ENCODE measurements around the gene OGG1. TPM values are rescaled to one million over a fixed set of nuclear protein-coding genes. Genes with fewer than 3 reads are reported as not detected.

The OGG1 gene
- total and polyA plus RNA-seq, 2 experiments from 2014 or later: 23.0 to 36.5 TPM

- TF ChIP-seq EZH2phosphoT487 (IDR thresholded peaks at IDR 0.05; ENCODE audit: insufficient read depth, low read depth) (no peak), EZH2 (IDR thresholded peaks at IDR 0.05; ENCODE audit: insufficient read depth, poor library complexity, severe bottlenecking) (no peak)
- Histone ChIP-seq H3K27me3 (replicated peaks; ENCODE audit: insufficient read depth) (no peaks in the 10 kb centered on the region), H3K9me3 (ENCODE audit: low read depth) (no peaks in the 10 kb centered on the region), H4K20me1 (ENCODE audit: insufficient read depth) (no peaks in the 10 kb centered on the region; the same call in 1 of the 2 replicates), H3K4me3 (no peak overlapping the region), H3K4me2 (ENCODE audit: unreplicated experiment) (no peak overlapping the region), H3K79me2 (ENCODE audit: insufficient read depth) (peaks cover 28% of the 10 kb centered on the region), H3F3A (ENCODE audit: insufficient read depth) (peaks cover 9% of the 10 kb centered on the region; the same call in 1 of the 2 replicates), H3K4me1 (ENCODE audit: insufficient read depth) (peaks cover 17% of the 10 kb centered on the region), H2AFZ (no peak overlapping the region), H3K9ac (no peak overlapping the region), H3K36me3 (ENCODE audit: low read depth) (0 out of 2 replicates have a peak, but pooled peaks cover 3% of the 10 kb centered on the region), H3K27ac (no peak overlapping the region), H3K9me2 (ENCODE audit: insufficient read depth) (no peaks in the 10 kb centered on the region)
- no peak for DNase-seq
- 88 to 91% methylated on average over 9 to 10 of the region's 10 CpGs for WGBS, 2 experiments (ENCODE audit: low coverage in 1 of 2, low lambda C conversion rate in 2 of 2, missing lambda C conversion rate in 2 of 2)
- in situ Hi-C loops (cut with MboI): no loop called here
These were observed 20.3 kb upstream of the OGG1 start for GRCh38 chr3:9729419-9729818.

DNA sequence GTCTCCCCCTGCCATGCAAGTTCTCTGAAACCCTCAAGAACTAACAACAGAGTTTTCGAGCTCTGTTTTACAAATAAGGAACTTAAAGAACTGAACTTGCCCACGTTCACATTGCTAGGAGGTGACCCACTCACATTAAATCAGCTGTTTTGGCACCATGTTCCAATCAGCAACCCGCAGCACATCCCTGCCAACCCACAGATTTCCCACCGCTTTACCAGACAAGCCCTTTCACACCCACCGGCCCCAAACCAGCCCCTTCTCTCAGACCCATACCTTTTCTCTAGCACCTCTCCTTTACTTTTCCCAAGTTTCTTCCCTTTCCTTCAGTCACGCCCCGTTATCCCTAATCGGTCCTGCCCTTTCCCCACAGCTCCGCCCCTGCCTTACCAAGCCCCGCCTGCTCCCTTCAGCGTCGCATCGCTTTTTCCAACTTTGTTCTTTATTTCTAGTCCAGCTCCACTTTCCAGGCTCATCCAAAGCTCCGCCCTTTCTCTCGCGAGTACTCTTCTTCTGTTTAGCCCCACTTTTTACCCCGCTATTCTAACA lies 19.0 kb upstream of the OGG1 start:
- Histone ChIP-seq H3F3A (ENCODE audit: insufficient read depth) (peaks cover 9% of the 10 kb centered on the region), H3K27ac (peak overlapping the region; percentile 75), H3K4me1 (ENCODE audit: insufficient read depth) (peaks cover 17% of the 10 kb centered on the region), H3K9me2 (ENCODE audit: insufficient read depth) (no peaks in the 10 kb centered on the region), H3K4me3 (peak overlapping the region; percentile 74), H2AFZ (peak overlapping the region; percentile 87), H3K9ac (peak overlapping the region; percentile 75), H3K79me2 (ENCODE audit: insufficient read depth) (peaks cover 41% of the 10 kb centered on the region), H3K27me3 (replicated peaks; ENCODE audit: insufficient read depth) (no peaks in the 10 kb centered on the region), H4K20me1 (ENCODE audit: insufficient read depth) (no peaks in the 10 kb centered on the region; the same call in 1 of the 2 replicates), H3K9me3 (ENCODE audit: low read depth) (no peaks in the 10 kb centered on the region), H3K36me3 (ENCODE audit: low read depth) (peaks cover 14% of the 10 kb centered on the region; the same call in 1 of the 2 replicates), H3K4me2 (ENCODE audit: unreplicated experiment) (peak overlapping the region; percentile 77)
- in situ Hi-C loops (cut with MboI): no loop called here
- DNase-seq: no peak
- 0% methylated on average over 17 of the region's 17 CpGs for WGBS, 2 experiments (ENCODE audit: low coverage in 1 of 2, low lambda C conversion rate in 2 of 2, missing lambda C conversion rate in 2 of 2)
- TF ChIP-seq EZH2phosphoT487 (IDR thresholded peaks at IDR 0.05; ENCODE audit: insufficient read depth, low read depth): no peak
- no peak for TF ChIP-seq EZH2 (IDR thresholded peaks at IDR 0.05; ENCODE audit: insufficient read depth, poor library complexity, severe bottlenecking)

- peaks cover 15% of the 10 kb centered on the region; the same call in 1 of the 2 replicates for H3K36me3 ChIP-seq (ENCODE audit: low read depth)
- in situ Hi-C loops (cut with MboI): no loop called here
- H3K79me2 ChIP-seq (ENCODE audit: insufficient read depth): peaks cover 48% of the 10 kb centered on the region
- WGBS, 2 experiments (ENCODE audit: low coverage in 1 of 2, low lambda C conversion rate in 2 of 2, missing lambda C conversion rate in 2 of 2): 1% methylated on average over 60 to 88 of the region's 88 CpGs
- H3K9me3 ChIP-seq (ENCODE audit: low read depth): no peaks in the 10 kb centered on the region
- peak within 1 kb of the TSS; percentile 87 for H2AFZ ChIP-seq
- peak; percentile 100 for DNase-seq
- H3K9me2 ChIP-seq (ENCODE audit: insufficient read depth): no peaks in the 10 kb centered on the region
- peaks cover 9% of the 10 kb centered on the region for H3F3A ChIP-seq (ENCODE audit: insufficient read depth)
- no peaks in the 10 kb centered on the region; the same call in 1 of the 2 replicates for H4K20me1 ChIP-seq (ENCODE audit: insufficient read depth)
- peaks cover 17% of the 10 kb centered on the region for H3K4me1 ChIP-seq (ENCODE audit: insufficient read depth)
- H3K27ac ChIP-seq: peak within 1 kb of the TSS; percentile 97
- no peaks in the 10 kb centered on the region for H3K27me3 ChIP-seq (replicated peaks; ENCODE audit: insufficient read depth)
- TF ChIP-seq EZH2phosphoT487 (IDR thresholded peaks at IDR 0.05; ENCODE audit: insufficient read depth, low read depth) (no peak), EZH2 (IDR thresholded peaks at IDR 0.05; ENCODE audit: insufficient read depth, poor library complexity, severe bottlenecking) (no peak)
- H3K9ac ChIP-seq: peak within 1 kb of the TSS; percentile 96
- peak within 1 kb of the TSS; percentile 84 for H3K4me3 ChIP-seq
- peak within 1 kb of the TSS; percentile 98 for H3K4me2 ChIP-seq (ENCODE audit: unreplicated experiment)
These were observed 18.3 kb upstream of the OGG1 start, which contains the start of gene BRPF1 for GRCh38 chr3:9731206-9732079. Gene BRPF1 (plus strand): TSS chr3:9731735. CDS start chr3:9734141, 2,406 bp downstream.

- WGBS, 2 experiments (ENCODE audit: low coverage in 1 of 2, low lambda C conversion rate in 2 of 2, missing lambda C conversion rate in 2 of 2): 2 to 3% methylated on average over 31 to 41 of the region's 41 CpGs
- in situ Hi-C loops (cut with MboI): no loop called here
- peak overlapping the region; percentile 82 for H2AFZ ChIP-seq
- H3K4me1 ChIP-seq (ENCODE audit: insufficient read depth): peaks cover 17% of the 10 kb centered on the region
- DNase-seq: peak; percentile 63
- TF ChIP-seq EZH2phosphoT487 (IDR thresholded peaks at IDR 0.05; ENCODE audit: insufficient read depth, low read depth) (no peak), EZH2 (IDR thresholded peaks at IDR 0.05; ENCODE audit: insufficient read depth, poor library complexity, severe bottlenecking) (no peak)
- no peaks in the 10 kb centered on the region; the same call in 1 of the 2 replicates for H4K20me1 ChIP-seq (ENCODE audit: insufficient read depth)
- peak overlapping the region; percentile 84 for H3K4me3 ChIP-seq
- peaks cover 9% of the 10 kb centered on the region for H3F3A ChIP-seq (ENCODE audit: insufficient read depth)
- peak overlapping the region; percentile 98 for H3K4me2 ChIP-seq (ENCODE audit: unreplicated experiment)
- peak overlapping the region; percentile 97 for H3K27ac ChIP-seq
- H3K27me3 ChIP-seq (replicated peaks; ENCODE audit: insufficient read depth): no peaks in the 10 kb centered on the region
- no peaks in the 10 kb centered on the region for H3K9me3 ChIP-seq (ENCODE audit: low read depth)
- no peaks in the 10 kb centered on the region for H3K9me2 ChIP-seq (ENCODE audit: insufficient read depth)
- H3K79me2 ChIP-seq (ENCODE audit: insufficient read depth): peaks cover 56% of the 10 kb centered on the region
- peaks cover 15% of the 10 kb centered on the region; the same call in 1 of the 2 replicates for H3K36me3 ChIP-seq (ENCODE audit: low read depth)
- peak overlapping the region; percentile 96 for H3K9ac ChIP-seq
These were observed 17.5 kb upstream of the OGG1 start for GRCh38 chr3:9732080-9732739.
